ENCODE measurements around the gene EIF1AD. TPM values are rescaled to one million over a fixed set of nuclear protein-coding genes. Genes with fewer than 3 reads are reported as not detected.

EIF1AD gene
- 10 to 100 TPM; 41.2 to 42.7 TPM for total RNA-seq

GRCh38 chr11:66001942-66002647 is at the start of gene EIF1AD, which contains the start of gene BANF1:
Gene EIF1AD, minus strand, starts transcription at chr11:66002157. Its CDS starts 1,768 bp downstream, at chr11:66000389.
Gene BANF1, plus strand, starts transcription at chr11:66002503. Its CDS starts 748 bp downstream, at chr11:66003251.
- intact Hi-C loops (cut with micrococcal nuclease), result loop anchor here (1.0 to 5.0 kb wide), 6 partner anchors 41 to 290 kb away; partner anchors contain the start of genes AP5B1, CFL1, KAT5 and SART1
- Mint-ChIP-seq H3K4me1 (ENCODE audit: low read depth) (peaks cover 38% of the 10 kb centered on the region), H3K36me3 (peaks cover 44% of the 10 kb centered on the region), H3K27me3 (no peaks in the 10 kb centered on the region), H3K4me3 (peak within 1 kb of the TSS; percentile 99), H3K9me3 (no peaks in the 10 kb centered on the region), H3K27ac (peak within 1 kb of the TSS; percentile 99)
- ChIA-PET POLR2A (interaction anchor here (0.6 to 1.4 kb wide), 12 partner anchors 40 to 290 kb away, joined by 3 to 8 read pairs (median 4); partner anchors contain the start of genes CFL1, FIBP, FOSL1 and KAT5), CTCF (interaction anchor here (0.5 to 1.6 kb wide), 16 partner anchors 10 to 290 kb away, joined by 3 to 11 read pairs (median 4); partner anchors contain the start of genes CCDC85B, CFL1, FIBP and KAT5)
- peak; percentile 97 for DNase-seq

GRCh38 chr11:66051371-66051765 is 49.4 kb upstream of the EIF1AD start:
- Mint-ChIP-seq H3K4me1 (ENCODE audit: low read depth) (peaks cover 41% of the 10 kb centered on the region), H3K27ac (peak overlapping the region; percentile 97), H3K27me3 (peaks cover 5% of the 10 kb centered on the region), H3K36me3 (peaks cover 25% of the 10 kb centered on the region), H3K4me3 (peak overlapping the region; percentile 100), H3K9me3 (no peaks in the 10 kb centered on the region)
- POLR2A ChIA-PET, result interaction anchor here (0.6 to 4.5 kb wide), 6 partner anchors 18 to 365 kb away, joined by 3 to 32 read pairs (median 4); partner anchors contain the start of genes BANF1 and PACS1
- DNase-seq, result no peak
- intact Hi-C loops (cut with micrococcal nuclease), result loop anchor here (5.0 kb wide), 1 partner anchor 216 kb away; the partner anchor contains the start of gene RAB1B
- CTCF ChIA-PET, result interaction anchor here (0.9 to 6.9 kb wide), 11 partner anchors 9 to 340 kb away, joined by 3 to 77 read pairs (median 6); partner anchors contain the start of genes AP5B1, FIBP, KAT5 and PACS1

- ChIA-PET POLR2A (interaction anchor here (0.6 to 4.5 kb wide), 3 partner anchors 19 to 364 kb away, joined by 4 to 32 read pairs (median 8); partner anchors contain the start of genes BANF1 and PACS1), CTCF (interaction anchor here (1.4 to 6.9 kb wide), 6 partner anchors 18 to 339 kb away, joined by 4 to 77 read pairs (median 6); partner anchors contain the start of genes FIBP, KAT5 and PACS1)
- peaks cover 22% of the 10 kb centered on the region for H3K36me3 Mint-ChIP-seq
- intact Hi-C loops (cut with micrococcal nuclease), result loop anchor here (5.0 kb wide), 1 partner anchor 217 kb away; the partner anchor contains the start of gene RAB1B
- H3K27me3 Mint-ChIP-seq, result peaks cover 5% of the 10 kb centered on the region
- H3K27ac Mint-ChIP-seq, result peak overlapping the region; percentile 97
- no peaks in the 10 kb centered on the region for H3K9me3 Mint-ChIP-seq
- peak overlapping the region; percentile 100 for H3K4me3 Mint-ChIP-seq
- peaks cover 42% of the 10 kb centered on the region for H3K4me1 Mint-ChIP-seq (ENCODE audit: low read depth)
- DNase-seq, result no peak
These were observed 48.7 kb upstream of the EIF1AD start for GRCh38 chr11:66050581-66051231.

GRCh38 chr11:66048547-66049323 is 46.8 kb upstream of the EIF1AD start, which contains the start of gene GAL3ST3:
Gene GAL3ST3, minus strand, starts transcription at chr11:66049161. Its CDS starts 3,746 bp downstream, at chr11:66045415.
- H3K4me1 Mint-ChIP-seq (ENCODE audit: low read depth), result peaks cover 45% of the 10 kb centered on the region
- POLR2A ChIA-PET, result no interaction called here
- intact Hi-C loops (cut with micrococcal nuclease), result no loop called here
- H3K27me3 Mint-ChIP-seq, result peaks cover 5% of the 10 kb centered on the region
- no peaks in the 10 kb centered on the region for H3K9me3 Mint-ChIP-seq
- H3K36me3 Mint-ChIP-seq, result peaks cover 10% of the 10 kb centered on the region
- CTCF ChIA-PET, result interaction anchor here (3.8 kb wide), 1 partner anchor 26 kb away, joined by 24 read pairs; no protein-coding TSS in a partner anchor
- DNase-seq, result no peak
- H3K4me3 Mint-ChIP-seq, result no peak within 1 kb of the TSS
- no peak within 1 kb of the TSS for H3K27ac Mint-ChIP-seq

GRCh38 chr11:66047541-66048365 is 45.8 kb upstream of the EIF1AD start:
- ChIA-PET CTCF (interaction anchor here (1.1 kb wide), 1 partner anchor 20 kb away, joined by 5 read pairs; no protein-coding TSS in a partner anchor), POLR2A (interaction anchor here (1.2 kb wide), 1 partner anchor 11 kb away, joined by 3 read pairs; no protein-coding TSS in a partner anchor)

GRCh38 chr11:66046901-66047300 is 44.9 kb upstream of the EIF1AD start:
- Mint-ChIP-seq H3K27ac (no peak overlapping the region), H3K9me3 (no peaks in the 10 kb centered on the region), H3K27me3 (peaks cover 5% of the 10 kb centered on the region), H3K4me1 (ENCODE audit: low read depth) (peaks cover 31% of the 10 kb centered on the region), H3K36me3 (no peaks in the 10 kb centered on the region), H3K4me3 (no peak overlapping the region)
- intact Hi-C loops (cut with micrococcal nuclease), result no loop called here
- ChIA-PET CTCF (interaction anchor here (0.7 to 4.4 kb wide), 4 partner anchors 12 to 24 kb away, joined by 3 to 36 read pairs (median 10); no protein-coding TSS in a partner anchor), POLR2A (interaction anchor here (1.2 kb wide), 1 partner anchor 12 kb away, joined by 3 read pairs; no protein-coding TSS in a partner anchor)
- DNase-seq, result no peak

More at GRCh38 chr11:66047541-66048365, 45.8 kb upstream of the EIF1AD start:
- no peak overlapping the region for H3K27ac Mint-ChIP-seq
- DNase-seq, result no peak
- peaks cover 36% of the 10 kb centered on the region for H3K4me1 Mint-ChIP-seq (ENCODE audit: low read depth)
- H3K27me3 Mint-ChIP-seq, result peaks cover 5% of the 10 kb centered on the region
- H3K36me3 Mint-ChIP-seq, result peaks cover 5% of the 10 kb centered on the region
- no peak overlapping the region for H3K4me3 Mint-ChIP-seq
- H3K9me3 Mint-ChIP-seq, result no peaks in the 10 kb centered on the region
- intact Hi-C loops (cut with micrococcal nuclease), result no loop called here

- CTCF ChIA-PET, result interaction anchor here (0.6 to 4.4 kb wide), 47 partner anchors 9 to 341 kb away, joined by 3 to 36 read pairs (median 4); partner anchors contain the start of genes BANF1, CCDC85B, CST6 and EIF1AD
- H3K4me3 Mint-ChIP-seq, result peak overlapping the region; percentile 42
- DNase-seq, result peak; percentile 88
- POLR2A ChIA-PET, result interaction anchor here (1.2 to 1.3 kb wide), 2 partner anchors 10 to 333 kb away, joined by 4 to 5 read pairs; partner anchors contain the start of gene KAT5
- intact Hi-C loops (cut with micrococcal nuclease), result no loop called here
- no peaks in the 10 kb centered on the region for H3K36me3 Mint-ChIP-seq
- peaks cover 5% of the 10 kb centered on the region for H3K27me3 Mint-ChIP-seq
- peaks cover 21% of the 10 kb centered on the region for H3K4me1 Mint-ChIP-seq (ENCODE audit: low read depth)
- peak overlapping the region; percentile 82 for H3K27ac Mint-ChIP-seq
- H3K9me3 Mint-ChIP-seq, result no peaks in the 10 kb centered on the region
These were observed 43.3 kb upstream of the EIF1AD start for GRCh38 chr11:66045177-66045639.

GRCh38 chr11:66044757-66045156 is 42.8 kb upstream of the EIF1AD start:
- Mint-ChIP-seq H3K4me3 (peak overlapping the region; percentile 34), H3K27me3 (peaks cover 5% of the 10 kb centered on the region), H3K4me1 (ENCODE audit: low read depth) (peaks cover 21% of the 10 kb centered on the region), H3K27ac (peak overlapping the region; percentile 82), H3K9me3 (no peaks in the 10 kb centered on the region), H3K36me3 (no peaks in the 10 kb centered on the region)
- ChIA-PET CTCF (interaction anchor here (0.6 to 4.4 kb wide), 46 partner anchors 8 to 341 kb away, joined by 3 to 36 read pairs (median 4); partner anchors contain the start of genes BANF1, CCDC85B, CST6 and FIBP), POLR2A (interaction anchor here (1.2 kb wide), 1 partner anchor 333 kb away, joined by 5 read pairs; the partner anchor contains the start of gene KAT5)
- DNase-seq, result peak; percentile 57
- intact Hi-C loops (cut with micrococcal nuclease), result no loop called here

GRCh38 chr11:66042996-66043906 is 41.3 kb upstream of the EIF1AD start:
- peaks cover 2% of the 10 kb centered on the region for H3K27me3 Mint-ChIP-seq
- no peaks in the 10 kb centered on the region for H3K36me3 Mint-ChIP-seq

More at GRCh38 chr11:66042996-66043906, 41.3 kb upstream of the EIF1AD start:
- Mint-ChIP-seq H3K27ac (no peak overlapping the region), H3K4me3 (no peak overlapping the region), H3K4me1 (ENCODE audit: low read depth) (peaks cover 14% of the 10 kb centered on the region), H3K9me3 (no peaks in the 10 kb centered on the region)
- no peak for DNase-seq
- intact Hi-C loops (cut with micrococcal nuclease), result no loop called here
- CTCF ChIA-PET, result interaction anchor here (0.8 to 4.4 kb wide), 7 partner anchors 9 to 52 kb away, joined by 3 to 36 read pairs (median 10); partner anchors contain the start of gene SF3B2
- POLR2A ChIA-PET, result no interaction called here
